ENCODE data around the gene RRH. TPM values are rescaled to one million over a fixed set of nuclear protein-coding genes. Genes with fewer than 3 reads are reported as not detected.

RRH gene
- total and polyA plus RNA-seq, 2 of the 13 experiments (the other 11 are each of a cell fraction or from before 2014, with no cell fraction given): 0.07 to 0.17 TPM

- H3K36me3 ChIP-seq (replicated peaks in 1 of 2; ENCODE audit: control insufficient read depth in 1 of 2, insufficient read depth in 2 of 2, low read length in 2 of 2): no peaks in the 10 kb centered on the region
- H3K79me2 ChIP-seq (ENCODE audit: insufficient read depth, low read length): no peaks in the 10 kb centered on the region
- no peak overlapping the region for H3K4me2 ChIP-seq (ENCODE audit: low read depth, low read length)
- no peak for FAIRE-seq
- in situ Hi-C loops (cut with HindIII; ENCODE audit: extremely low pct_ligation_motif_present, low pct_unique_long_range_greater_than_20kb) (no loop called here), intact Hi-C loops (cut with micrococcal nuclease; ENCODE audit: unreplicated experiment) (no loop called here)
- H3K27ac ChIP-seq (ENCODE audit: extremely low read length, insufficient read depth, low read length): no peak overlapping the region
- ATAC-seq: no peak
- no TSS peak for BruUV-seq (replicated peaks)
- no peak overlapping the region for H3K4me3 ChIP-seq (replicated peaks in 1 of 3; ENCODE audit: insufficient read depth in 1 of 3, low read depth in 2 of 3, low read length in 3 of 3)
- no peak overlapping the region for H2AFZ ChIP-seq (ENCODE audit: low read length)
- peaks cover 0 to 8% of the 10 kb centered on the region in 2 experiments; a peak in 1 of 5 replicates for H3K27me3 ChIP-seq (ENCODE audit: control insufficient read depth in 1 of 2, insufficient read depth in 2 of 2, low read length in 2 of 2)
- CTCF ChIA-PET (ENCODE audit: low intra/inter-chr PET ratio, low total read pairs): no interaction called here
- DNase-seq (ENCODE audit: low spot score): no peak
- H3K9me3 ChIP-seq (ENCODE audit: low read length): no peaks in the 10 kb centered on the region
- no peak overlapping the region for H3K9ac ChIP-seq (ENCODE audit: insufficient read depth, low read depth, low read length)
- WGBS (ENCODE audit: low lambda C conversion rate): 48% methylated on average over 5 of the region's 5 CpGs
- H3K4me1 ChIP-seq (ENCODE audit: insufficient read depth, low read length): no peaks in the 10 kb centered on the region
- H4K20me1 ChIP-seq (ENCODE audit: insufficient read depth, low read length): no peaks in the 10 kb centered on the region
- POLR2A ChIA-PET: no interaction called here
- TF ChIP-seq MBNL3 (CRISPR knock-in tag; conservative IDR thresholded peaks at IDR 0.05): no peak
- TF ChIP-seq EHMT2 (IDR thresholded peaks at IDR 0.05; ENCODE audit: borderline replicate concordance, low read depth, low read length): no peak
- no peak for TF ChIP-seq MIXL1 (CRISPR knock-in tag; IDR thresholded peaks at IDR 0.05)
- no peak for TF ChIP-seq ZNF7 (CRISPR knock-in tag; IDR thresholded peaks at IDR 0.05)
- no peak for TF ChIP-seq JUNB (CRISPR knock-in tag; IDR thresholded peaks at IDR 0.05; ENCODE audit: borderline replicate concordance)
- TF ChIP-seq NFIB (CRISPR knock-in tag; IDR thresholded peaks at IDR 0.05; ENCODE audit: borderline replicate concordance): no peak
- TF ChIP-seq ATF2 (CRISPR knock-in tag; IDR thresholded peaks at IDR 0.05): no peak
- TF ChIP-seq SNAPC2 (CRISPR knock-in tag; IDR thresholded peaks at IDR 0.05): no peak
- no peak for TF ChIP-seq CAMTA2 (CRISPR knock-in tag; IDR thresholded peaks at IDR 0.05; ENCODE audit: borderline replicate concordance)
- no peak for TF ChIP-seq IRF9 (CRISPR knock-in tag; IDR thresholded peaks at IDR 0.05; ENCODE audit: borderline replicate concordance)
- no peak for TF ChIP-seq ZFP41 (CRISPR knock-in tag; IDR thresholded peaks at IDR 0.05; ENCODE audit: borderline replicate concordance)
- TF ChIP-seq HMGA1 (CRISPR knock-in tag; conservative IDR thresholded peaks at IDR 0.05): no peak
- no peak for TF ChIP-seq SMYD3 (CRISPR knock-in tag; IDR thresholded peaks at IDR 0.05)
- no peak for TF ChIP-seq ZNF382 (CRISPR knock-in tag; IDR thresholded peaks at IDR 0.05; ENCODE audit: borderline replicate concordance)
- no peak for TF ChIP-seq AFF4 (CRISPR knock-in tag; IDR thresholded peaks at IDR 0.05)
Observed at GRCh38 chr4:109870061-109870460, 42.3 kb downstream of the RRH start.
